Stimulated activated CD4-positive, alpha-beta T cell treated with anti-CD3 and anti-CD28 coated beads, Interleukin-2, amount 100 ng/mL, for 24 hours (primary cell): ENCODE results near the gene APOL3.
"Not testable (repeated sequence)": the region's sequence is repeated elsewhere in the genome, so short reads cannot be mapped to it uniquely, and the experiment has no call there.

Experiments
- DNase-seq, 2 donors: peaks; one replicate each; pipeline ENCODE4 v3.0.0-alpha.2; 2020

The APOL3 gene

DNA sequence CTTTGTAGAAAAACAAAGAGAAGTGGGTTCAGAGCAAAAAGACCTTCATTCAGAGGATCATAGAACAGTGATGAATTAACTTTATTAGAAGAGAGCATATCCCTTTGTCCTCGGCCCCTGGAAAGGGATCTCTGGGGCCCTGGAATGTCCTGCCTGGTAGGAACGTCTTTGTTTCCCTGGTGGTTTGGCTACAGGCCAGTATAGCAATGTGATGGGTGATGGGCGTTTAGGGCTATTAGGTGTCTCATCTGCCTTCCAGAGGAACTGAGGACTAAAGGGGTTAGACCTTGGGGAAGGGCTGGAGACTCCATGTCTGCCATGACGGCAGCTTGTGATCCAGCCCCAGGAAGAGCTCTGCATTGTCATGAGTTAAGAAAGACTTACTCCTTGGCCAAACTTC, 32.0 kb upstream of the APOL3 start:
- DNase-seq: no peak

- no peak for DNase-seq
Measured at GRCh38 chr22:36191106-36191836, 30.7 kb upstream of the APOL3 start.

DNA sequence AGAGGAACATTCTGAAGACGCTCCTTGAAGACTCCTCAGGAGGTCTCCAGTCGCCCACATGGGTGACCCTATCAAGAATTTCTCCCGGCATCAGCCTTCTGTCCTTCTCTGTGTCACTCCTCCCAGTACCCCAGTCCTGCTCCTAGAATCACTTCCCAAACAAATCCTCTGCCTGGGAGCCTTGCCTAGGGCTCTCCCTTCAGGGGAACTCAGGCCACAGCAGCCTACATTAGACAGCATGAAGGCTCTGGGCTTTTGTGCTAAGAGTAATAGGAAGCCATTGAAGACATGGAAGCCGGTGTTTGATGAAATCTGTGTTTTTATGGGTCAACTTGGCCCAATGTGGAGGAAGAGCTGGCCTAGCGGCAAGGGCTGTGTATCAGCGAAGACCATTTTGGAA, 27.3 kb upstream of the APOL3 start:
- DNase-seq: not testable (repeated sequence)

DNA sequence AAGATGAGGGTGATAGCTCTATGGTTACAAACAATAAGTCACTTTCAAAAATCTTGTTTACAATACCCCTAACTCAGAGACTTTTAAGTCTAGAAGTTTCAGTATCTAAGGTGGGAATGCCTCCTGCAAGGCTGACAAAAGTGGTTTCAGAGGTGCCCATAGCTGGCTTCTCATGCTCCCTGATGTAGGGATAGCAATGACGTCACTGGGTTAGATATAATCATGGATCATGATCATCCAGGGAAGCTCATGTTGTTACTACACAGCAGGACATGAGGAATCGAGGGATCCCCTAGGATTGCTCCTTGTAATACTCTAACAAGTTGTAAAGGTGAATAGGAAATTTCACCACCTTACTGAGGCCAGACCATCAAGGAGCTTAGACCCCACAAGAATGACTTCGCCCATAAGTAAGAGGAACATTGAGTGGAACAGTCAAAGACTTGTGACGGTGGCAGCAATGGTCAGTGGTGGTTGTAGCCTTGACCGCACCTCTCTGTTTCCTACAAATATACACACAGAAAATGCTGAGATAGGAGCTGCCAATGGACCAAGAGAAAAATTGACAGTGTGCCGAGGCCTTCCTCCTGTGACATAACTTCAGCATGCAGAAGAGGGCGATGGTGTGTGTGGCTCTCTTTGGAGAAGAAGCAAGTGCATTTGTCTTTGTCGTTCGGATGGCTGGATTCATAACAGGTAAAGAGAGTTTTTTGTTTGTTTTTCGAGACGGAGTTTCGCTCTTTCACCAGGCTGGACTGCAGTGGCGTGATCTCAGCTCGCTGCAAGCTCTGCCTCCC, 25.5 kb upstream of the APOL3 start:
- no peak for DNase-seq

DNA sequence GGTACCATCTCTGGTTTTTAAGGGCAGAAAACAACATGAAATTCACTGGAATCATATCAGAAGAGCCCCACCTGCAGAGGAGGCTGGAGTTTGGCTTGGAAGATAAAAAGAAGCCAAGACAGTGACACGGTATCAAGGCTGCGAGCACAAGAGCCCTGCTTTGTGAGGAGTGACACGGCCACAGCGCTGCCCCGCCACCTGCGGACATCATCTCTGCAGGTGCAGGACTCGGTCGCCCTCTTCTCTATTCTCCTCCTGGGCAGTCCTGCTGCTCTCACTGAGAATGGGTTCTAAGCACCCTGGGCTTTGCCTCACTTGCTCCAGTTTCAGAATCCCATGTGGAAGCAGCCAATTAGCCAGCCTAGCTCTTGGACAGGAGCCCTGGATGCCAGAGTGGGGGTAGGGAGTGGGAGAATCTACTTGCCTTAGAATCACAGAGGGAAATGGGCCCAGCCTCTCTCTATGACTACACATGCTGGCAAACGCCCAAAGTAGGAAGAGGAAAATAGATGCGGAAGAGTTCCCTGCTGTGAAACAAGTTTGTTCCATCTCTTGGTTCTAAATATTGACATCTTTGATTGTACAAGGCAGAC, 24.0 kb upstream of the APOL3 start:
- DNase-seq: no peak

DNA sequence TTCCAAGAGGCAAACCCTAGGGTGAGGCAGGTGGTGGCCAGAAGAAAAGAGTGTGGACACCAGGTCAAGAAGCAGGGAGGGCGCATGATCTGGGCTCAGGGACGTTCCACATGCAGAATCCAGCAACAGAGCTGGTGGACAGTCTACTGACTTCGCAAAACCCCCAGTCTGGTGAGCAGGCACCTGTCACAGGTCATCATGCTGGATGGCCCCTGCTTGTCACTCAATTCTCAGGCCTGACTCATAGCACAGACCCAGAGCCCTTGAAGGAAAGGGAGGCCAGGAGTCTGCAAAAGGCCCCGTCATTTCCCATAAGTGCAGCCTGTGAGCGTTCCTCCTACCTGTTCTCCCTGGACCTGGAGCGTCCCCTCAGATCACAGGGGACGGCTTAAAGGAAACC, 22.9 kb upstream of the APOL3 start:
- no peak for DNase-seq

GRCh38 chr22:36182857-36183256, 22.3 kb upstream of the APOL3 start:
- DNase-seq: no peak

GRCh38 chr22:36182056-36182455, 21.5 kb upstream of the APOL3 start:
- DNase-seq: no peak

- no peak for DNase-seq
Measured at GRCh38 chr22:36180928-36181327, 20.4 kb upstream of the APOL3 start.

DNA sequence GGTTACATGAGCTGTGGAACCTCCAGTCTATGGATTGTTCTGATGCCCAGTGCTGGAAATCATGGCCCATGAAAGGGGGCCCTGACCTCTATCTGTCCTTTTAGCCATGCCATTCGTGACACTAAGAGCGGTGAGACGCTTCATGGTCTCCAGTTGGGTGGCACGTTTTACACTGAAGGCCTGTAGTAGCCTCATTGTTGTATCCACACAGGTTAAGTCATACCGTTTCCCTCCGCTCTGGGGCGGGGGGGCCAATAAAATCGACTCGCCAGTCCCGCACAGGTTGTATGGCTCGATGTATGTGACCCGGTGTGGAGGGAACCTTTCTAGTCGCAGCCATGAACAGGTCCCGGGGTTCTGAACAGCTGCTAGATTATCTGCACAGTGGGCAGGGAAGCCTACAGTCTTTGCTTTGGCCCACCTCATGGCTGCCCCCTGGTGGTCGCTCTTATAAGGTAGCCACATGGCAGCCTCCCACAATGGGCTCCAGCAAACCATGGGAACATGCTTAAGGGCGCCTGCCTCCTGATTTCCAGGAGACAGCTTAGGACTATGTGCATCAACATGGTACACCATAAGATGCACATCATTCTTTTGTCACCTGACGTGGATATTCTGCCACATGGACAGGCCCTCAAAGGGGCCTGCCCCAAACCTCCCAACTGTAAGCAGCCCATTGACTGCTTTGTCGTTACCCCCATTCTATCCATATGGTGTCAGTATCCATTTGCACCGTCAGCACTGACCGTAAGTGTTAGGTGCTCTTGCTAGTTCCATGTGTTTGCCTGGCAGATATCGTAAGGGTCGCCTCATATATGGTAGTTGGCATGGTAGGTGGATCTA, 19.7 kb upstream of the APOL3 start:
- DNase-seq: peak; percentile 91 to 93

DNA sequence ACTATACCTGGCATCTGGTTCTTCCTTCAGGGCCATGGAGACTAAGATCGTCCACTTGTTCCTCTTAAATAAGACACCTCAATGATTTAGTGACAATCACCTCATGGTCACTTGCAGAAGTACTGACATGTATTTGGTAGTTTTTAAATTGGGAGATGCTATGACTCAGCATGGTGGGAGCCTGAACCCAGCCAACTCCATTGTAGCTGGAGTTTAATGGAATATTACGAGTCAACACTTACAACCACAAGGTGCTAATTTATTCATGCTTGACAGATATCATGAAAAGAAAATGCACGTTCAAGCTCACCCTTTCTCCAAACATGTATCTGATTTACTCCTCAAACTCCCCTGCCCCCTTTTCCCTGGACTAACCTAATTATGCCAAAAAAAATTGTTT, 16.6 kb upstream of the APOL3 start:
- no peak for DNase-seq

DNA sequence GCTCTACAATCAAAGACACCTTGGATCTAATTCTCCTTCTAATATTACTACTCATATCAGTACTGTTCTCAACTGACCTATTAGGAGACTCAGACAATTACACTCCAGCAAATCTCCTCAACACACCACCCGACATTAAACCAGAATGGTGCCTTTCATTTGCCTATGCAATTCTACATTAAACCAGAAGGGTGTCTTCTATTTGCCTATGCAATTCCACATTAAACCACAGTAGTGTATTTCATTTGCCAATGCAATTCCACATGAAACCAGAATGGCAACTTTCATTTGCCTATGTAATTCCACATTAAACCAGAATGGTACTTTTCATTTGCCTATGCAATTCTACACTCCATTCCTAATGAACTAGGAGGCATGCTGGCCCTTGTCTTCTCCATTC, 15.3 kb upstream of the APOL3 start:
- no peak for DNase-seq

- no peak for DNase-seq
Measured at GRCh38 chr22:36171941-36172340, 11.4 kb upstream of the APOL3 start.

DNA sequence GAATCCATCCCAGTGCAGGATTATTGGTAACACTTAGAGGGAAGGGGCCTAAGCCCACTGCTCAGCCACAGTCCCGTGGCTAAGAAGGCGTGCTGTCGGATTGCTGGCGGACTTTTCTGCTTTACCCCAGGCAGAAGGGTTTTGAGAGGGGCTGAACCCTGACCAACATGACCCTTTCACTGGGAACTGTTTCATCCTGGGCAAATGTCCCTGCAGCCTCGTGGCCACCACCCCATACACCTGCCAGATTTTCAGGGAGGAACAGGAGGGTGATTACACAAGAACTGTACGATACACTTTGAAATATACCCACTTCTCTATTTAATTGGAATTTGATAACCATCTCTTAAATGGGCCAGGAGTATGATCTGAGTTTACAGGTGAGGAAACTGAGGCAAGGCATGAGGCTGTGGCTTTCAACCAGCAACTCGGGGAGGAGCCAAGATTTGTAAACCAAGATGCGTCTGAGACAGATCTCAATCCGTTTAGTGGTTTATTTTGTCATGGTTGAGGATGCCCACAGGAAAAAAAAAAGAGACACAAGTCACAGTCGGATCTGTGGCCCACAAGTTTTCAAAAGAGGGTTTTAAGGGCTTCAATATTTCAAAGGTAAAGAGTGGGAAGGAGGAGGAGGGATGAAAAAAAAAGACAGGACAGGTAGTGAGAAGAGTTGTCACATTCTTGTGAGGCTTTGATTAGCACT, 6.1 kb upstream of the APOL3 start:
- no peak for DNase-seq

DNA sequence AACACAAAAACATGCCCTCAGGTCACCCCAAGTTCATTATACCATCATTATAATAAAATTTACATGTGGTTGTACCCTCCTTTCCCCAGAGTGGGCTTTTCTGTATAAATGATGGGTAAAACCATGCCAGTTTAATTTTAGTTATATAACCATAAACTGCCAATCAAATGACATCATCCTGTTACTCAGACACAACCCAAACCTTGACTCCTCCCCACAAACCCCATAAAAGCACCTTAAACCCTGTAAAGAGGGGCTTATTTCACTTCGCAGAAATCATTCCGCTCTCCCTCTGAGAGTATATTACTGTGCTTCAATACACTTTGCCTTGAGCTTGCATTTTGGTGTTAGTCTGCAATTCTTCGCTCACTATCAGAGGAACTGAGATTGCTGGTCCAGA, 5.5 kb upstream of the APOL3 start:
- no peak for DNase-seq

GRCh38 chr22:36165141-36165540, 4.6 kb upstream of the APOL3 start:
- DNase-seq: no peak

DNA sequence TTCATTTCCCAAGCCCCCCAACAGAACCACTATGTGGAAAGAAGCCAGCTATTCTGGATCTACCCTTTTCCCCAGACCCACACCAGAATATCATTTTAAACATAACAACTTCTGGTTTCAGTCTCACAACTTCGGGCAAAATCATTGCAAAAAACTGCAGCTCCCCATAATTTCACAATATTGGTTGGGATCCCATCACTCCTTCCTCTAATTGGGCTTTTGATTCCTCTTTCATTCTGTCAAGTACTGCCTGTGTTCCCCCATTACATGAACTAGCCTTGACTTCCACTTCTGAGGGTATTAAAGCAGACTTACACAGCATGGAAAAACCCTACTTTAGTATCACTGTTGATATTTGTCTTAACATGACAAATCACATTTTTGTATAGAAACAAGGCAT, 4.1 kb upstream of the APOL3 start:
- no peak for DNase-seq

DNA sequence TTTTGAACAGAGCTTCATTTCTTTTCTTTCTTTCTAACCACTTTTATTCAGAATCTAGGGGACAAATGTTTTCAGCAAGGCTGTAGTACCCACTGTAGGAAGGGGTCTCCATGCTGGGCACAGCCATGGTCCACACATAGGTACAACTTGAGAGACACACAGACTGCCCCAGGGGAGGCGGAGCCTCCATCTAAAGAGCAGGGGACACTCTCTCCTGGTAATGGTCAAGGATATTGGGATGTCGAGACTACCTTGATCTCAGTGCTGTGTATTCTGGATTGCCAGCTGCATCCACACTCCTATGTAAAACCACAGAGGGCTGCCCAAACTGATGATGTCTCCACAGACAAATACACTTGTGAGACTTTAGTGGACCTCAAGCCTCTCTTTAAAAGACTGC, 2.9 kb upstream of the APOL3 start:
- DNase-seq: no peak

DNA sequence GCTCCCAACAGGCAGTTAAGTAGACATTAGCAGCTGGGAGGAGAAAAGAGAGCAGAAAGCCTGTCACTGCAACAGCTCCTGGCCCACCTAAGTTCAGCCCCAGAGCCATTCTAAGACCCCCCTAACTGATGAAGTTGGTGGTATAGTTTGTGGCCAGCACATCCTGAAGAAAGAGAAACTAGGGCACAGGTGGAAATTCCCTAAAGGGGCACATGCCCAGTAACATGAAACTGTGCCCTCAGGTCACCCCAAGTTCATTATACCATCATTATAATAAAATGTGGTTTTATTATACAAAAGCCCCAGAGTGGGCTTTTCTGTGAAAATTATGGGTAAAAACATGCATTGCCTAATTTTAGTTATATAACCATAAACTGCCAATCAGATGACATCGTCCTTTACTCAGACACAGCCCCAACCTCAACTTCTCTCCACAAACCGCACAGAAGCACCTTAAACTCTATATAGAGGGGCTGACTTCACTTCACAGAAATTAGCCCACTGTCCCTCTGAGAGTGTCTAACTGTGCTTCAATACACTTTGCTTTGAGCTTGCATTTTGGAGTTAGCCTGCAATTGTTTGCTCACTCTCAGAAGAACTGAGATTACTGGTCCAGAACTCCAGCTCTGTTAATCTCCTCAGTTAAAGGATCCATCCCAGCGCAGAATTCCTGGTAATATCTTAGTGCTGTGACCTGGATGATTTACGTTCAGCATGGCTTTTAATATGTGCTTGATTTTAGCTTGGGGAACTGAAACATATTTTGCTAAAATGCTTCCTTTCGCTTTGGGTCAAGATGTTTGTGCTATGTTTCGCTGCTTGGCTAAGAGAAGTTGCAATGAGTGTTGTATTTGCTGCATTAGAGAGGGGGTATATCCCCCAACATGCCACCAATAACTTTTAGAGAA, 1.8 kb upstream of the APOL3 start:
- no peak for DNase-seq

DNA sequence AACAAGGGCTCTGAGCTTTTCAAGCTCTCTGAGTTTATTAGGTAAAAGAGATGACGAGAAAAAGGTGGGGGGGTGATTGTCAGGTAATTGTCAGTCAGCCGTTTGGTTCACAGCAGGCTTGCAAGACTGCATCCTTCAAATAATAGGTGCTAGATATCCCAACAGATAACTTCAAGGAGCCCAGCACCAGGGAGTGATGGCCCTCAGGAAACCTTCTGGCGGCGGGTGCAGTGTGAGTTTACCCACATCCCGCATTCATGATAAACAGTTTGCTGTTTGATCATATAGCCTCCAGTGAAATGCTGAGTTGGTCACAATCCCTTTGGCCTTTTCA, 1.2 kb upstream of the APOL3 start:
- DNase-seq: peak in 1 of 2 donors; percentile 17
